ENCODE measurements around the gene STEAP4. TPM values are rescaled to one million over a fixed set of nuclear protein-coding genes. Genes with fewer than 3 reads are reported as not detected.

The STEAP4 gene
- total and polyA plus RNA-seq, 9 of the 15 experiments (the other 6 are each of a cell fraction or from before 2014, with no cell fraction given), result 0.07 TPM; not detected in 8

GRCh38 chr7:88253640-88254039 lies 53.1 kb downstream of the STEAP4 start:
- POLR2A ChIA-PET, result no interaction called here
- CTCF ChIA-PET (ENCODE audit: low intra/inter-chr PET ratio), result no interaction called here
- FAIRE-seq, result no peak

More at GRCh38 chr7:88253640-88254039, 53.1 kb downstream of the STEAP4 start:
- Histone ChIP-seq H3K79me2 (ENCODE audit: control insufficient read depth, insufficient read depth, low read length) (no peaks in the 10 kb centered on the region), H3K27ac (ENCODE audit: extremely low read depth, low read depth, low read length) (no peak overlapping the region), H3K4me3 (no peak overlapping the region), H3K36me3 (ENCODE audit: control insufficient read depth, insufficient read depth, low read length) (no peaks in the 10 kb centered on the region), H3K9me1 (ENCODE audit: control insufficient read depth, insufficient read depth, low read length) (no peaks in the 10 kb centered on the region), H4K20me1 (replicated peaks; ENCODE audit: control insufficient read depth, insufficient read depth, low read length) (no peaks in the 10 kb centered on the region), H3K27me3 (ENCODE audit: control insufficient read depth in 2 of 2, insufficient read depth in 2 of 2, low read length in 2 of 2) (no peaks in the 10 kb centered on the region), H3K9me3 (replicated peaks; ENCODE audit: control insufficient read depth, insufficient read depth, low read depth, low read length) (no peaks in the 10 kb centered on the region; the same call in 1 of the 2 replicates), H3K4me2 (ENCODE audit: insufficient read depth, low read length) (no peak overlapping the region), H3K4me1 (replicated peaks in 1 of 2; ENCODE audit: control insufficient read depth in 2 of 2, insufficient read depth in 2 of 2, low read length in 2 of 2) (no peaks in the 10 kb centered on the region), H2AFZ (ENCODE audit: low read depth, low read length) (no peak overlapping the region), H3K9ac (ENCODE audit: insufficient read depth in 1 of 2, low read depth in 2 of 2, low read length in 2 of 2) (no peak overlapping the region)
- in situ Hi-C loops (cut with MboI) (no loop called here), intact Hi-C loops (cut with micrococcal nuclease) (no loop called here)
- no peak for DNase-seq (ENCODE audit: extremely low read depth in 1 of 4, low spot score in 3 of 4)
- ATAC-seq, result no peak
- no TSS peak for BruUV-seq (replicated peaks)
- TF ChIP-seq ZNF518B (CRISPR knock-in tag; IDR thresholded peaks at IDR 0.05) (no peak), ZNF766 (CRISPR knock-in tag; conservative IDR thresholded peaks at IDR 0.05) (peak; percentile 63), GTF2A2 (tag; IDR thresholded peaks at IDR 0.05) (no peak), GMEB1 (CRISPR knock-in tag; IDR thresholded peaks at IDR 0.05) (no peak), ZNF24 (IDR thresholded peaks at IDR 0.05) (no peak), NR1H2 (CRISPR knock-in tag; IDR thresholded peaks at IDR 0.05) (no peak), ZNF3 (CRISPR knock-in tag; IDR thresholded peaks at IDR 0.05) (no peak), KDM4B (IDR thresholded peaks at IDR 0.05; ENCODE audit: borderline replicate concordance in 2 of 2, low read depth in 1 of 2) (no peak)
